ENCODE data around the gene VASH1.

DNA sequence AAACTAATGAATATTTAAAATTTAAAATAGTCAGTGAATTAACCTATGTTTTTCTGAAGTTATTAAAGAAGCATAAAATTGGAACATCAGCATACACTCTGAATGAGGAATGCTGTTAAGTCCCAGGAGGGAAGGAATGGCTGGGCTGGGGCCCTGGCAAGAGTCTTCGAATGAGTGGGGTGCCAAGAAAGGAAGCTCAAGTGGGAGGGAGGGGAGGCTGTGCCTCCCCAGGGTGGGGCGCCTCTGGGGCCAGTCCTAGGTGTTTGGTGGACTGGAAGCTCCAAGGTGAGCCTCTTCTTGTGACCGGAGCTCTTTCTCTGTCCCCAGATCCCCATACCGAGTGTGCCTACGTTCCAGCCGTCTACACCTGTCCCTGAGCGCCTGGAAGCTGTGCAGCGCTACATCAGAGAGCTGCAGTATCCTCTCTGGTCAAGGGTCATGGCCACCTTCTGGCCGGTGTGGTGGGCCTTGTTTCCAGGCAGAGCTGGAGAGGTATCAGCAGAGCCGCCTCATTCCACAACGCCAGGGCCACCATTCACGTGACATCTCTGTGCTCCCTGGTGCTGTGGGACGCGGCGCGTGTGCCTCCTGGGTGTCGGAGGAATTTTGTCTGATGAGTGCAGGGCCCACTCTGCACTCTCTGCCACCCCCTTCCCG, 8.5 kb downstream of the VASH1 start:
- TF ChIP-seq GATA2 (IDR thresholded peaks at IDR 0.05; ENCODE audit: low read depth, low read length) (no peak), GATA3 (IDR thresholded peaks at IDR 0.05; ENCODE audit: low read depth, low read length) (no peak)
